HEK293 (cell line): ENCODE data around the gene IRF3.

Source experiments
- AEBP2 ChIP-seq: fragments of 450-650 bp; formaldehyde crosslinking; IDR thresholded peaks from 2 replicates; pipeline ENCODE4 v1.5.1; 2016; ENCODE audit warnings: missing biosample characterization, missing genetic modification characterization, borderline replicate concordance
- HOXA7 ChIP-seq: sonication (generic); formaldehyde crosslinking; IDR thresholded peaks from 2 replicates; pipeline ENCODE4 v1.8.1; 2022; ENCODE audit warnings: missing genetic modification reagents, borderline replicate concordance
- KLF16 ChIP-seq: fragments of 450-650 bp; formaldehyde crosslinking; IDR thresholded peaks from 2 replicates; pipeline ENCODE4 v1.5.1; 2017; ENCODE audit warnings: missing biosample characterization, missing genetic modification characterization
- MZF1 ChIP-seq: fragments of 450-650 bp; formaldehyde crosslinking; IDR thresholded peaks from 2 replicates; pipeline ENCODE4 v1.5.1; 2017; ENCODE audit warnings: missing biosample characterization, missing genetic modification characterization, borderline replicate concordance
- OSR2 ChIP-seq: fragments of 450-650 bp; formaldehyde crosslinking; IDR thresholded peaks from 2 replicates; pipeline ENCODE4 v1.5.1; 2016; ENCODE audit warnings: missing biosample characterization, missing genetic modification characterization
- SP3 ChIP-seq: fragments of 450-650 bp; formaldehyde crosslinking; IDR thresholded peaks from 2 replicates; pipeline ENCODE4 v1.5.1; 2016; ENCODE audit warnings: missing biosample characterization, missing genetic modification characterization
- SP7 ChIP-seq: fragments of 450-650 bp; formaldehyde crosslinking; IDR thresholded peaks from 2 replicates; pipeline ENCODE4 v1.5.1; 2016; ENCODE audit warnings: missing biosample characterization, missing genetic modification characterization
- ZBTB20 ChIP-seq: fragments of 450-650 bp; formaldehyde crosslinking; IDR thresholded peaks from 2 replicates; pipeline ENCODE4 v1.5.1; 2016; ENCODE audit warnings: missing biosample characterization, missing genetic modification characterization
- ZBTB6 ChIP-seq: fragments of 450-650 bp; formaldehyde crosslinking; IDR thresholded peaks from 2 replicates; pipeline ENCODE4 v1.5.1; 2017; ENCODE audit warnings: missing biosample characterization, missing genetic modification characterization
- ZFP3 ChIP-seq: fragments of 450-650 bp; formaldehyde crosslinking; IDR thresholded peaks from 2 replicates; pipeline ENCODE4 v1.5.1; 2016; ENCODE audit warnings: low read depth, missing biosample characterization, missing genetic modification characterization
- ZFP69B ChIP-seq: fragments of 450-650 bp; formaldehyde crosslinking; IDR thresholded peaks from 2 replicates; pipeline ENCODE4 v1.5.1; 2016; ENCODE audit warnings: missing biosample characterization, missing genetic modification characterization
- ZNF10 ChIP-seq: fragments of 450-650 bp; formaldehyde crosslinking; IDR thresholded peaks from 2 replicates; pipeline ENCODE4 v1.5.1; 2017; ENCODE audit warnings: missing biosample characterization, missing genetic modification characterization
- ZNF155 ChIP-seq: fragments of 450-650 bp; formaldehyde crosslinking; IDR thresholded peaks from 2 replicates; pipeline ENCODE4 v1.5.1; 2016; ENCODE audit warnings: missing biosample characterization, missing genetic modification characterization
- ZNF202 ChIP-seq: fragments of 450-650 bp; formaldehyde crosslinking; IDR thresholded peaks from 2 replicates; pipeline ENCODE4 v1.5.1; 2016; ENCODE audit warnings: missing biosample characterization, missing genetic modification characterization, borderline replicate concordance
- ZNF214 ChIP-seq: fragments of 450-650 bp; formaldehyde crosslinking; IDR thresholded peaks from 2 replicates; pipeline ENCODE4 v1.5.1; 2017; ENCODE audit warnings: missing biosample characterization, mild to moderate bottlenecking, missing genetic modification characterization, borderline replicate concordance
- ZNF24 ChIP-seq: fragments of 450-650 bp; formaldehyde crosslinking; IDR thresholded peaks from 2 replicates; pipeline ENCODE4 v1.5.1; 2016; ENCODE audit warnings: missing biosample characterization, missing genetic modification characterization
- ZNF518A ChIP-seq: fragments of 450-650 bp; formaldehyde crosslinking; conservative IDR thresholded peaks from 2 replicates; pipeline ENCODE4 v1.5.1; 2016; ENCODE audit warnings: low read depth, missing biosample characterization, missing genetic modification characterization
- ZNF654 ChIP-seq: fragments of 450-650 bp; formaldehyde crosslinking; IDR thresholded peaks from 2 replicates; pipeline ENCODE4 v1.5.1; 2016; ENCODE audit warnings: low read depth, missing biosample characterization, missing genetic modification characterization
- ZNF677 ChIP-seq: fragments of 450-650 bp; IDR thresholded peaks from 2 replicates; pipeline ENCODE4 v1.5.0; 2018; ENCODE audit warnings: missing biosample characterization, mild to moderate bottlenecking, missing genetic modification characterization, moderate library complexity
- ZNF701 ChIP-seq: fragments of 450-650 bp; formaldehyde crosslinking; IDR thresholded peaks from 2 replicates; pipeline ENCODE4 v1.5.1; 2016; ENCODE audit warnings: missing biosample characterization, missing genetic modification characterization
- ZNF776 ChIP-seq: fragments of 450-650 bp; formaldehyde crosslinking; IDR thresholded peaks from 2 replicates; pipeline ENCODE4 v1.5.0; 2017; ENCODE audit warnings: missing biosample characterization, missing genetic modification characterization, borderline replicate concordance
- ZNF777 ChIP-seq: fragments of 450-650 bp; formaldehyde crosslinking; IDR thresholded peaks from 2 replicates; pipeline ENCODE4 v1.5.1; 2017; ENCODE audit warnings: missing biosample characterization, missing genetic modification characterization, borderline replicate concordance
- ZSCAN16 ChIP-seq: fragments of 450-650 bp; formaldehyde crosslinking; IDR thresholded peaks from 2 replicates; pipeline ENCODE4 v1.5.1; 2016; ENCODE audit warnings: missing biosample characterization, missing genetic modification characterization
- TF ChIP-seq, protein P1 (sequence below): fragments of 450-650 bp; formaldehyde crosslinking; IDR thresholded peaks from 2 replicates; pipeline ENCODE4 v1.5.1; 2016; ENCODE audit warnings: missing biosample characterization, missing genetic modification characterization
- TF ChIP-seq, protein P2 (sequence below): fragments of 450-650 bp; formaldehyde crosslinking; IDR thresholded peaks from 2 replicates; pipeline ENCODE4 v1.5.1; 2016; ENCODE audit warnings: missing biosample characterization, missing genetic modification characterization
- TF ChIP-seq, protein P3 (sequence below): fragments of 450-650 bp; formaldehyde crosslinking; optimal IDR thresholded peaks from 2 replicates; pipeline ENCODE3; 2016; ENCODE audit warnings: missing biosample characterization, mild to moderate bottlenecking, missing genetic modification characterization

The IRF3 gene

GRCh38 chr19:49677231-49677900 lies 11.7 kb upstream of the IRF3 start, which contains the start of gene PRMT1 (continued):
- TF ChIP-seq, protein P1, sequence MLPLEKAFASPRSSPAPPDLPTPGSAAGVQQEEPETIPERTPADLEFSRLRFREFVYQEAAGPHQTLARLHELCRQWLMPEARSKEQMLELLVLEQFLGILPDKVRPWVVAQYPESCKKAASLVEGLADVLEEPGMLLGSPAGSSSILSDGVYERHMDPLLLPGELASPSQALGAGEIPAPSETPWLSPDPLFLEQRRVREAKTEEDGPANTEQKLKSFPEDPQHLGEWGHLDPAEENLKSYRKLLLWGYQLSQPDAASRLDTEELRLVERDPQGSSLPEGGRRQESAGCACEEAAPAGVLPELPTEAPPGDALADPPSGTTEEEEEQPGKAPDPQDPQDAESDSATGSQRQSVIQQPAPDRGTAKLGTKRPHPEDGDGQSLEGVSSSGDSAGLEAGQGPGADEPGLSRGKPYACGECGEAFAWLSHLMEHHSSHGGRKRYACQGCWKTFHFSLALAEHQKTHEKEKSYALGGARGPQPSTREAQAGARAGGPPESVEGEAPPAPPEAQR (tag by site-specific recombination) = 0 out of 2 replicates have a peak, but pooled peaks have one; percentile 44
- no peak for TF ChIP-seq ZNF214 (tag by site-specific recombination)
- TF ChIP-seq KLF16 (tag by site-specific recombination) = peak; percentile 99
- no peak for TF ChIP-seq ZNF677
- TF ChIP-seq ZSCAN16 (tag by site-specific recombination) = 0 out of 2 replicates have a peak, but pooled peaks have one; percentile 25
- no peak for TF ChIP-seq ZNF654 (tag by site-specific recombination)
- peak; percentile 87 for TF ChIP-seq SP3 (tag by site-specific recombination)
- TF ChIP-seq ZNF701 (tag by site-specific recombination) = no peak
- no peak for TF ChIP-seq MZF1
- no peak for TF ChIP-seq HOXA7
- TF ChIP-seq, protein P2, sequence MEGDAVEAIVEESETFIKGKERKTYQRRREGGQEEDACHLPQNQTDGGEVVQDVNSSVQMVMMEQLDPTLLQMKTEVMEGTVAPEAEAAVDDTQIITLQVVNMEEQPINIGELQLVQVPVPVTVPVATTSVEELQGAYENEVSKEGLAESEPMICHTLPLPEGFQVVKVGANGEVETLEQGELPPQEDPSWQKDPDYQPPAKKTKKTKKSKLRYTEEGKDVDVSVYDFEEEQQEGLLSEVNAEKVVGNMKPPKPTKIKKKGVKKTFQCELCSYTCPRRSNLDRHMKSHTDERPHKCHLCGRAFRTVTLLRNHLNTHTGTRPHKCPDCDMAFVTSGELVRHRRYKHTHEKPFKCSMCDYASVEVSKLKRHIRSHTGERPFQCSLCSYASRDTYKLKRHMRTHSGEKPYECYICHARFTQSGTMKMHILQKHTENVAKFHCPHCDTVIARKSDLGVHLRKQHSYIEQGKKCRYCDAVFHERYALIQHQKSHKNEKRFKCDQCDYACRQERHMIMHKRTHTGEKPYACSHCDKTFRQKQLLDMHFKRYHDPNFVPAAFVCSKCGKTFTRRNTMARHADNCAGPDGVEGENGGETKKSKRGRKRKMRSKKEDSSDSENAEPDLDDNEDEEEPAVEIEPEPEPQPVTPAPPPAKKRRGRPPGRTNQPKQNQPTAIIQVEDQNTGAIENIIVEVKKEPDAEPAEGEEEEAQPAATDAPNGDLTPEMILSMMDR (tag by site-specific recombination) = peak; percentile 72
- TF ChIP-seq ZNF518A = no peak
- peak; percentile 76; the same call in 1 of the 2 replicates for TF ChIP-seq ZFP69B (tag by site-specific recombination)
- no peak for TF ChIP-seq ZNF202
- no peak for TF ChIP-seq OSR2 (tag by site-specific recombination)
- peak; percentile 64; the same call in 1 of the 2 replicates for TF ChIP-seq ZNF777 (tag by site-specific recombination)
- TF ChIP-seq ZBTB6 (tag by site-specific recombination) = 0 out of 2 replicates have a peak, but pooled peaks have one; percentile 34
- no peak for TF ChIP-seq AEBP2 (tag by site-specific recombination)
- no peak for TF ChIP-seq ZNF155
- no peak for TF ChIP-seq ZFP3 (tag by site-specific recombination)
- no peak for TF ChIP-seq ZNF24 (tag by site-specific recombination)
- TF ChIP-seq, protein P3, sequence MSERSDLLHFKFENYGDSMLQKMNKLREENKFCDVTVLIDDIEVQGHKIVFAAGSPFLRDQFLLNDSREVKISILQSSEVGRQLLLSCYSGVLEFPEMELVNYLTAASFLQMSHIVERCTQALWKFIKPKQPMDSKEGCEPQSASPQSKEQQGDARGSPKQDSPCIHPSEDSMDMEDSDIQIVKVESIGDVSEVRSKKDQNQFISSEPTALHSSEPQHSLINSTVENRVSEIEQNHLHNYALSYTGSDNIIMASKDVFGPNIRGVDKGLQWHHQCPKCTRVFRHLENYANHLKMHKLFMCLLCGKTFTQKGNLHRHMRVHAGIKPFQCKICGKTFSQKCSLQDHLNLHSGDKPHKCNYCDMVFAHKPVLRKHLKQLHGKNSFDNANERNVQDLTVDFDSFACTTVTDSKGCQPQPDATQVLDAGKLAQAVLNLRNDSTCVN = peak; percentile 34
- TF ChIP-seq ZNF10 = no peak
- TF ChIP-seq ZBTB20 (tag by site-specific recombination) = peak; percentile 61; the same call in 1 of the 2 replicates
- TF ChIP-seq ZNF776 = no peak
- peak; percentile 71 for TF ChIP-seq SP7 (tag by site-specific recombination)
